Common myeloid progenitor, CD34-positive (primary cell): ENCODE data around the gene CACFD1.
A peak's percentile ranks its signal among the peaks of the same experiment; 100 is the strongest.

Source experiments
- CTCF ChIA-PET: fragments of 350-600 bp; sonication (Branson Sonifier 250); formaldehyde crosslinking; loops from one replicate; lab custom pipeline; 2021; ENCODE audit warnings: antibody characterized with exemption; lab: Charles Lee
- POLR2A ChIA-PET: fragments of 350-600 bp; sonication (Branson Sonifier 250); formaldehyde crosslinking; loops from one replicate; lab custom pipeline; 2021; ENCODE audit warnings: antibody characterized with exemption; lab: Charles Lee
- DNase-seq, 3 donors: peaks; one replicate each; pipeline versions ENCODE4 v3.0.0 to v3.0.0-alpha.2; 2013
- H3K27ac ChIP-seq, 2 experiments: 1 replicate in 1 of 2; 2 replicates in 1 of 2; pipeline ENCODE4 v1.7.0; 2013; ENCODE audit warnings: inconsistent platforms in 2 of 2, low read length in 2 of 2, mild to moderate bottlenecking in 2 of 2, low read depth in 1 of 2, moderate library complexity in 1 of 2; ENCODE audit not compliant: severe bottlenecking in 2 of 2, insufficient read depth in 1 of 2, poor library complexity in 1 of 2
- H3K27me3 ChIP-seq, 5 experiments: replicated peaks in 2 of 5; 1 replicate in 3 of 5; 2 replicates in 2 of 5; pipeline versions ENCODE4 v1.6.1 to v1.7.0; 2013; ENCODE audit warnings: low read length in 4 of 5, mild to moderate bottlenecking in 2 of 5, moderate library complexity in 2 of 5, inconsistent platforms in 1 of 5; ENCODE audit not compliant: insufficient read depth in 5 of 5, control insufficient read depth in 4 of 5
- H3K36me3 ChIP-seq, 4 experiments: 1 replicate in 2 of 4; 2 replicates in 2 of 4; pipeline versions ENCODE4 v1.6.1 to v1.7.0; 2013; ENCODE audit warnings: low read length in 3 of 4, control low read depth in 1 of 4, mild to moderate bottlenecking in 1 of 4; ENCODE audit not compliant: control insufficient read depth in 4 of 4, insufficient read depth in 4 of 4
- H3K4me1 ChIP-seq, 4 experiments: 1 replicate in 3 of 4; 2 replicates in 1 of 4; pipeline versions ENCODE4 v1.6.1 to v1.7.1; 2013; ENCODE audit warnings: low read length in 3 of 4, mild to moderate bottlenecking in 3 of 4, control low read depth in 1 of 4, inconsistent platforms in 1 of 4, moderate library complexity in 1 of 4; ENCODE audit not compliant: control insufficient read depth in 4 of 4, insufficient read depth in 4 of 4; ENCODE audit errors: control extremely low read depth in 1 of 4
- H3K4me3 ChIP-seq, 7 experiments: 1 replicate in 4 of 7; 2 replicates in 3 of 7; pipeline versions ENCODE4 v1.5.1 to v1.7.0; 2013; ENCODE audit warnings: mild to moderate bottlenecking in 7 of 7, low read length in 6 of 7, moderate library complexity in 6 of 7, inconsistent platforms in 2 of 7, low read depth in 2 of 7, control low read depth in 1 of 7; ENCODE audit not compliant: insufficient read depth in 4 of 7, control insufficient read depth in 1 of 7; ENCODE audit errors: extremely low read depth in 1 of 7
- H3K9me3 ChIP-seq, 5 experiments: 1 replicate in 4 of 5; 2 replicates in 1 of 5; pipeline versions ENCODE4 v1.6.1 to v1.7.1; 2013; ENCODE audit warnings: low read length in 4 of 5, mild to moderate bottlenecking in 2 of 5, inconsistent platforms in 1 of 5, low read depth in 1 of 5, moderate library complexity in 1 of 5; ENCODE audit not compliant: control insufficient read depth in 4 of 5, insufficient read depth in 2 of 5; ENCODE audit errors: control extremely low read depth in 1 of 5
- WGBS: methylation state at CpG from one replicate; pipeline ENCODE4 v1.1.5; 2013; ENCODE audit not compliant: insufficient coverage; 5-methylcytosine and 5-hydroxymethylcytosine counted together

CACFD1 gene

DNA sequence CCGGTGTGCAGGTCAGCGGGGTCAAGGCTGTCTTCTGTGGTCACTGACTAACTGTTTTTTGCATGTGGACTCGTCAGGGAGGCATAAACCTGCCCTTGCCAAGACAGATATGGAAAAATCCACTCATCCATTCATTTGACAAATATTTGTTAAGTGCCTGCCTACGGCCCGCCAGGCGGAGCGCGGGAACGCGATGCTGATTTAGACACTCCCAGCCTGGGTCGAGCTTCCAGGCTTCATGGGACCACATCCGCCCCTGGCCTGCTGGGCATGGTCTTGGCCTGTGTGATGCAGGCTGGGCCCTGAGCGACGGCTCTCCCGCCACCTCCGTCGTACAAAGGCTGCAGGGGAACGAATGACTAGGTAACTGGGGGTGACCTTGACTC lies 46.9 kb downstream of the CACFD1 start:
- Histone ChIP-seq H3K27me3 (no peaks in the 10 kb centered on the region), H3K36me3 (no peaks in the 10 kb centered on the region), H3K9me3 (peaks cover 6 to 15% (median 7%) of the 10 kb centered on the region in 5 experiments), H3K27ac (no peak overlapping the region), H3K4me1 (peaks cover 0 to 25% (median 20%) of the 10 kb centered on the region in 4 experiments), H3K4me3 (no peak overlapping the region)
- no peak for DNase-seq
- WGBS, result 97% methylated on average over 18 of the region's 18 CpGs
- POLR2A ChIA-PET, result no interaction called here
- CTCF ChIA-PET, result interaction anchor here (1.6 kb wide), 1 partner anchor 102 kb away, joined by 3 read pairs; no protein-coding TSS in a partner anchor

DNA sequence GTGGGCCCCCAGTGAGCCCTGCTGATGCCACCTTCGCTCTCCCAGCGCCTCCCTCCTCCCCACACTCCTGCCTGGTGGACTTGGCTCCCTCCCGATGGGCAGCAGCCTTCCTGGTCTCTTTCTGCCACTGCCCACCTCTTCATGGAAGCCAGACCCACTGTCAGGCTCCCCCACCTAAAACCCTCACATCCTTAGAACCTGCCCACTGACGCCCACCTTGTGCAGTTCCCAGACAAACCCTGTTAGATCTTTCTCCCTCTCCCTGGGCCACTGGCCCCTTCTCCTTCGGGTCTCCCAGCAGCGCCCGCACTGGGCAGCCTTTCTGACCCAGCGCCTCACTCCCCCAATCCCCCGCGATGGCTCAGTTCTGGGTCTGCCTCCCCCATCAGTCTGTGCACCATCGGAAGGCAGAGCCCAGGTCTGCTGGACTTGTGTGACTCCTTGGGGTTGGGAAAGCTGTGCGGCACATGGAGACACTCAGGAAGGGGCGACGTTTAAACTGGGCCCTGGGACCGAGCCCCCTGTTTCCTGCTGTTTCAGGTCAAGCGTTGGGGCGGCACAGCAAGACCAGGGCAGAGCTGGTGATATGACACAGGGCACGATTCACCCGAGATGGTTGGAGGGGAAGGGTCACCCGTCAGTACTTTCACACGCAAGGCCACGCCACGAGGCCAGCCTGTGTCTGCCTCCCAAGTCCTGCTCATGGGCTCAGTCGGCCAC lies 47.6 kb downstream of the CACFD1 start:
- DNase-seq, result no peak
- no peaks in the 10 kb centered on the region for H3K27me3 ChIP-seq
- H3K36me3 ChIP-seq, result no peaks in the 10 kb centered on the region
- peaks cover 0 to 25% (median 20%) of the 10 kb centered on the region in 4 experiments for H3K4me1 ChIP-seq
- peaks cover 0 to 7% (median 2%) of the 10 kb centered on the region in 5 experiments for H3K9me3 ChIP-seq
- WGBS, result 95% methylated on average over 18 of the region's 24 CpGs
- CTCF ChIA-PET, result interaction anchor here (0.7 kb wide), 1 partner anchor 22 kb away, joined by 3 read pairs; no protein-coding TSS in a partner anchor
- POLR2A ChIA-PET, result no interaction called here
- H3K27ac ChIP-seq, result no peak overlapping the region
- no peak overlapping the region for H3K4me3 ChIP-seq

DNA sequence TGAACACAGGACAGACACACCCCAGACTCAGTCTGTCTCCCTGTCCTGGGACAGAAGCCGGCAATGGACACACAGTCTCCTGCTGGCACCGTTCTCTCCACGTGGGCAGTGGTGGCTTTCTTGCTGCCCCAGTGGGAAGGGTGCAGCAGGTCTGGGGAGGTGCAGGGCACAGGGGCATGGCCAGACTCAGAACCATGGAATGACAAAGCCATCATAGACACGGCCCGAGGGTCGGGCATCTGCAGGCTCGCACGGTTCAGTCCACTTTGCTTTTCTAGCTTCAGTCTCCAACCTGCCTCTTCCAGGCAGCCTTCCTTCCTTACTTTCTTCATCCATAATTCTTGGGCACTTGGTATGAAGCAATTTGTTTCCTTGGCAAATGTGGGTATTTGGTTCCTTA lies 48.3 kb downstream of the CACFD1 start:
- Histone ChIP-seq H3K27ac (no peak overlapping the region), H3K4me3 (no peak overlapping the region), H3K9me3 (peaks cover 0 to 1% (median 0%) of the 10 kb centered on the region in 5 experiments), H3K4me1 (peaks cover 0 to 25% (median 20%) of the 10 kb centered on the region in 4 experiments), H3K27me3 (no peaks in the 10 kb centered on the region), H3K36me3 (no peaks in the 10 kb centered on the region)
- WGBS, result 97% methylated on average over 6 of the region's 8 CpGs
- no peak for DNase-seq
- ChIA-PET CTCF (interaction anchor here (0.7 kb wide), 1 partner anchor 23 kb away, joined by 3 read pairs; no protein-coding TSS in a partner anchor), POLR2A (no interaction called here)

DNA sequence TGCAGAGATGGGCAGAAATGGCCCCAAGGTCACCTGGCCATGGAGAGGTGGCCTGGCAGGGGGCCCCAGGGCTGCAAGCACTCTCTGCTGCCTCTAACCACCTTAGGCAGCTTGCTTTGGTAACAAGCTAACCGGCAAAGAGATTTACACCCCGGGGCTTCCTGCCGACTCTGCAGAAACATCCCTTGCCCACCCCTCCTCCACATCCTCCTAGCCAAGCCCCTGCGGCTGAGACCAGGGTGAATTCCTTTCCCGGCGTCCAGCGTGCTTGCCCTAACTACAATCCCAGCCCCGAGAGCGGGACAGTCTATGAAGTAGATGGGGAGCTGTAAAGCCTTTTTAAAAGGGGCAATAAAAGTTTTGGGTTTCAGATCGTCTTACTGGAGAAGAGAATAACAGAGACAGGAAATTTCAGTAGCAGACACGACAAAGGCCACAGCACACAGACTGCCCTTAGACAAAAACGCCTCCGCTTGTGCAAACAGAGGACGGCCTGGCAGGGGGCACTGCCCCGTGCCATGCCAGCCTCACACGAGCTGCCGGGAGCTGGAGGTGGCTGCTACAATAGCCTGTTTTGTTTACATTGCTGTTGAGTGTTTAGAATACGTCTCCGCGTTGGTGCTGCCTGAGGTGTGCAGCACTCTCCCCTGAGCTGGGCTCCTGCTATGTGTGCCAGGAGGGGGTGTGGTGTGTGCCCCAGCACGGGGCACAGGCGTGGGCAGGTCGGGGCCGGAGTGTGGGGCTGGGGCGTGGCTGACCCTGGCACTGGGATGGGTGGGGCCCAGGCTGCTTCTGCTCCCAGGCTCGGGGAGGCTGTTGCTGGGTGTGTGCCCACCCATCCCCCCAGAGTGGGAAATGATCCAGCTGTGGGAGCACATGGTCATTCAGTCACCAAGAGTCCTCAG lies 49.7 kb downstream of the CACFD1 start:
- ChIA-PET POLR2A (interaction anchor here (0.7 to 1.2 kb wide), 2 partner anchors 12 to 46 kb away, joined by 3 to 4 read pairs; no protein-coding TSS in a partner anchor), CTCF (interaction anchor here (1.0 to 1.9 kb wide), 11 partner anchors 13 to 322 kb away, joined by 3 to 9 read pairs (median 4); no protein-coding TSS in a partner anchor)
- 9% methylated on average over 16 of the region's 26 CpGs for WGBS
- Histone ChIP-seq H3K4me1 (peaks cover 0 to 26% (median 20%) of the 10 kb centered on the region in 4 experiments), H3K4me3 (peak overlapping the region in 4 of 7 experiments; percentile 5 to 68 (median 48)), H3K27me3 (no peaks in the 10 kb centered on the region), H3K9me3 (no peaks in the 10 kb centered on the region), H3K36me3 (no peaks in the 10 kb centered on the region), H3K27ac (no peak overlapping the region)
- peak; percentile 12 to 50 (median 48) for DNase-seq

DNA sequence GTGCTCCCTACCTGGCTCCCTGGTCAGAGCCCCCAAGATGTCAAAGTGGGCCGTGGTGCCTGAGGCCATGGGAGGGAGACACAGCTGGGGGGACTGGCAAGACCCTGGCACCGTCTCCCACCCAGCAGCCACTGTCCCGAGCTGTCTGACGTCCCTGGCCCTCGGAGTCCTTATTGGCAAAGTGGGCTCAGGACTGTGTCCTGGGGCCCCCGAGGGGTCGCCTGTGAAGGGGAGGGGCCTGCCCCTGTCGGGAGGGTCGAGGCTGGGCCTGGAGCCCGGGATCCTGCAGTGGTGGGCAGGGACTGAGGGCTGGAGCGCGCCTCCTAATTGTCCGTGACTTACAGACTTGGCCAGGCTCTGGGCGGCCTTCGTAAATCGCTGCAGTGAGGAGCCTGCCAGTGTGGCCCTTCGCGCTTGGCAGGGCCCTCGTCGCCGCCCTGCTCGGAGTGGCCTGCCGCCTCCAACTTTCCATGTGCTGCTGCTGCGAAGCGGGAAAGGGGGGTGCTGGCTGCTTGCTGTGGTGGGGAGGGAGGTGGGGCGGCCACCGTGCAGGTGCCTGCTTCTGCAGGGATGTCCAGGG lies 51.2 kb downstream of the CACFD1 start:
- Histone ChIP-seq H3K27me3 (no peaks in the 10 kb centered on the region), H3K4me1 (peaks cover 0 to 30% (median 20%) of the 10 kb centered on the region in 4 experiments), H3K9me3 (no peaks in the 10 kb centered on the region), H3K4me3 (no peak overlapping the region), H3K36me3 (no peaks in the 10 kb centered on the region), H3K27ac (no peak overlapping the region)
- POLR2A ChIA-PET, result no interaction called here
- WGBS, result 98% methylated on average over 22 of the region's 27 CpGs
- CTCF ChIA-PET, result interaction anchor here (1.0 kb wide), 1 partner anchor 204 kb away, joined by 3 read pairs; no protein-coding TSS in a partner anchor
- DNase-seq, result no peak

DNA sequence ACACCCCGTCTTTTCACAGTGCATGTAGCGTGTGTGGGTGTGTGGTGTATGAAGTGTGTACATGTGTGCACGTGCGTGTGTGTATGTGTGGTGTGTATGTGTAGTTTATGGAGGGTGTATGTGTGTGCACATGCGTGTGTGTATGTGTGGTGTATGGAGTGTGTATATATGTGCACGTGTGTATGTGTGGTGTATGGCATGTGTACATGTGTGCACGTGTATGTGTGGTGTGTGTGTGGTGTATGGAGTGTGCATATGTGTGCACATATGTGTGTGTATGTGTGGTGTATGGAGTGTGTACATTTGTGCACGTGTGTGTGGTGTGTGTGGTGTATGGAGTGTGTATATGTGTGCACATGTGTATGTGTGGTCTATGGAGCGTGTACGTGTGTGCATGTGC lies 51.8 kb downstream of the CACFD1 start:
- H3K4me3 ChIP-seq, result no peak overlapping the region
- 90% methylated on average over 8 of the region's 10 CpGs for WGBS
- ChIA-PET CTCF (no interaction called here), POLR2A (no interaction called here)
- H3K9me3 ChIP-seq, result no peaks in the 10 kb centered on the region
- DNase-seq, result no peak
- H3K27ac ChIP-seq, result no peak overlapping the region
- peaks cover 0 to 30% (median 20%) of the 10 kb centered on the region in 4 experiments for H3K4me1 ChIP-seq
- H3K36me3 ChIP-seq, result no peaks in the 10 kb centered on the region
- no peaks in the 10 kb centered on the region for H3K27me3 ChIP-seq
